Stimulated activated CD8-positive, alpha-beta memory T cell treated with anti-CD3 and anti-CD28 coated beads, Interleukin-4, amount 100 ng/mL, for 1 hour (primary cell): ENCODE measurements around the gene TAPT1.

Experiments
- DNase-seq, 2 donors: peaks; one replicate each; pipeline ENCODE4 v3.0.0-alpha.2; 2020; ENCODE audit warnings: low read depth in 2 of 2, low spot score in 1 of 2

TAPT1 gene

DNA sequence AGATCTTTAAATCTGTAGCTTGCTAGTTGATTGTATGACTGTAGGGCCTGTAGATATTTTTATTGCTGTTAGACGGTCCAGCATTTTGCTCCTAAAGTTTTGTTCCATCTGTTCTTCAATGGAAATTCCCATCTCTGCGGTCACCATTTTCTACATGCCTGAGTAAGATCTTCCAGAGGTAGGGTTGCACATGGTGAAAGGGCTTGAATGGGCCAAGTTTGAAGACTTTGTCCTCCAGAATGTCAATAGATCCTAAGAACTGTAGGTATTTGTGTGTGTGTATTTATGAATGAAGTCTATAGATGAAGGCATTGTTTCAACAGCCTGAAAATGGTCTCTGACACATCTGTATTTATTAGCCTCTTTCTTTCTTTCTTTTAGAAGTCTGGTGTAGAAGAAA lies 22.3 kb upstream of the TAPT1 start:
- DNase-seq, result no peak

DNA sequence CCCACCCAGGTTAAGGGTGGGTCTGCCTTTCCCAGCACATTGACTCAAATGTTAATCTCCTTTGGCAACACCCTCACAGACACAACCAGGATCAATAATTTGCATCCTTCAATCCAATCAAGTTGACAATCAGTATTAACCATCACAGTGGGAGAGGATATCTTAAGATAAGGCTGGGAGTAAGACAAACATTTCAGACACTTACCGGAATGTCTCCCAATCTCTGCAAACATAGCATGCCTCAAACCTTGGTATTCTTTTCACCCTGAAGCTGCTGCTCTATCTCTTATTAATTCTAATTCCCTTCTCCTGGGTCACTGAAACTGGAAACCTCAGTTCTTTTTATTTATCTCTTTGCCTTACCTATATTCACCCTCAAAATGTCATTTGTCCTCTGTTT lies 19.0 kb upstream of the TAPT1 start:
- DNase-seq, result no peak

DNA sequence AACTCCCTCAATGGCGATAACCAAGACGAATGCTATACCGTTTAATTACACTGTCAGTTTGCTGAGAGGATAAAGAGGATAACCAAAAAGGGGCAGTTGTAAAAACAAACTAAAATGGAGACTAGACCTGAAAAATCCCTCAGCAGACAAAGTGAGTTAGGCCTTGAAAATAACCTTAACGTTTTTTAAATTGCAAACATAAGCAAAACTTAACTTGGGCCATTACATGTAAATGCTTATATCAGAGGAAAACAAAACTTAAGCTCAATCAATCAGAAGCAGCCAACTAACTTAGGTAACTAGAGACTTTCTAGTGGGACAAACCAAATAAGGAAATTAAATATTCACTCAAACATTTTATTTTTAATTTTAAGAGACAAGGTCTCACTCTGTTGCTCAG lies 17.0 kb upstream of the TAPT1 start:
- no peak for DNase-seq

DNA sequence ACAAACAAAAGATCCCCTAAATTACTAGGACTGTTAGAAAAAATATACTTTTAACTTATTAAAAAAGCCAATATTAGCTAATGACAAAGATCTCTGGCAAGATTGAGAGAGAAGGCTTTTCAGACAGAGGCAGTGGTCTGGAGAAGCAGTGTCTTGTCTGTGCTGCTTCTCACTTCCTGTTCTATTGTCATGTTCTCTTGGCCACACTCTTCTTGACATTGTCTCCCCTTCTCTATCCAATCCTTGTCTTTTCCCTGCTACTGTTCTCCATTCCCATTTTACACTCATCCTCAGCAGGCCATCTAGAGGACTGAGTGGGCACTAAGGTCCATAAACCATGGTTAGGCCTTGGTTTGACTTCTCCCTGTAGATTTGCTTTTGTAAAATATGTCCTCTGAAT lies 14.0 kb upstream of the TAPT1 start:
- DNase-seq, result no peak

DNA sequence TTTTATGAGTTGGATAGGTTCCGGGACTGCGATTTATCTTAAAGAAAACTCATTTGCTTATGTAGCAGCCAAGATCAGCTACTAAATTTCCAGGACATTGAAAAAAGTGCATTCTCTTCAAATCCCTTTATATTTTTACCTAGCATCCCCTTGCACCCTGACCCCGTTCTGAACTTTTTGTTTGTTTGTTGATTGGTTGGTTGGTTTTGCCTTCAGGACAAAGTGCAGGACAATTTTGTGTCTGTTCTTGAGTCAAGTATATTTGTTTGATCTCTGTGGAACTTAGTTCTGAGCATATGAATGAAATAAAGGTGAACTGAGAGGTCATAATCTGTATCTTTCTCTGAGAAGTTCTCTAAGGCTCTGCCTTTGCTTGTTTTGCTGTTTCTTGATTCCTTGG lies 12.8 kb upstream of the TAPT1 start:
- DNase-seq, result no peak

DNA sequence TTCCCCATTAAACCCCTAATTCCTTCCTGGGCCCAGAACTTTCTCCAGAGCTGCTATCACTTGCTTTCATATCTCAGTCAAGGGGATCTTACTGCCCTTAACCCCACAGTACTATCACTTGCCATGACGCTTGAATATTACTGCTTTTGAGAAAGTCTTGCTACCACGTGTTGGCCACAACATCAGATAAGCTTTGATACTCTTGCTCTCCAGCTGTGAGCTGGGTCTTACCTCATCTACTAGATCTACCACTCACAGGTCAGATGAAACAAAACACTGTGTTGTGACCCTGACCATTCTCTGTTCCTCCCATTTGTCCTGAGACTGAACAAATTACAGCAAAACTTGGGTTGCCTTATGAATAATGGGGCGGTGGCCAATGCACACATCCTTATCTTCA lies 12.1 kb upstream of the TAPT1 start:
- no peak for DNase-seq

DNA sequence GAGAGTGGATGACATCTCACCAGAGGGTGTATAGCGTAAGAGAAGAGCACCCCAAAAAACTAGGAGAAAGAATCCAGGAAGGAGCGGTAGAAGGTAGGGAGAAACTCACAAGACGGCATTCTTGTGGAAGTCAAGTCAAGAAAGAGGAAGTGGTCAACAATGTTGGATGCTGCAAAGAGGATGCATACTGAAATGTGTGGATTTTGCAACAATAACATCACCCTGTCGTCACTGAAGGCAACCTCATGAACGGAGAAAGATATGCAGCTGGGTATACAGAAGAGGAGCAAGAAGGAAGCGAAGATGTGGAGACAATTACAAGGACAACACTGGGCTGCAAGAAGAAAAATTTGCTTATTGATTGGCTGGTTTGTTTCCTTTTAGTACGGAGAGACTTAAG lies 11.4 kb upstream of the TAPT1 start:
- DNase-seq, result no peak

DNA sequence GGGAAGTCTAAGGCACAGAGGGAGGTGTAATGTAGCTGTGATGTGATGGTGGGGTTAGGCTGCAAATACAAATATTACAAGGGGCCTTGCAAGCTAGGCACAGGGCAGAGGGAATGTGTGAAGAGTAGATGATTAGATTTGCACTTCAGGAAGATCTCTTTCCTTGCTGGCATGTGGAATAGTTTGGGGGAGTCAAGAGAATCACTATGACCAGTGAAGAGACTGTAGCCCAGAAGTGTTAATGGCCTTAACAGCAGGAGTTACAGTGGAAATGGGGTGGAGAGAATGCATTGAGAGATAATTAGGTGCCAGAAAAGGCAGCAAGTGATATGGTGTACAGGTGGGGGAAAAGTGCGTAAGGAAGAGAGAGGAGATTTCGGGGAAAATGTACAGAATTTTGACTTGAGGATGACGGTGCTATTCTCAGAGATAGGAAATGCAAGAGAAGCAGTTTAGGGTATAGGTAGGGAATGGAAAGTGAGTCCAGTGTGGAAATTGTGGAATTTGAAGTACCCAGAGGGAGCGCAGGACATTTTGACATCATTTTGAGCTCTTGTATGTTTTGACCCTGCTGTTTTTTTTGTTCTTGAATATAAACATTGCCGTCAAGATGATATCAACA lies 10.2 kb upstream of the TAPT1 start:
- DNase-seq, result no peak

DNA sequence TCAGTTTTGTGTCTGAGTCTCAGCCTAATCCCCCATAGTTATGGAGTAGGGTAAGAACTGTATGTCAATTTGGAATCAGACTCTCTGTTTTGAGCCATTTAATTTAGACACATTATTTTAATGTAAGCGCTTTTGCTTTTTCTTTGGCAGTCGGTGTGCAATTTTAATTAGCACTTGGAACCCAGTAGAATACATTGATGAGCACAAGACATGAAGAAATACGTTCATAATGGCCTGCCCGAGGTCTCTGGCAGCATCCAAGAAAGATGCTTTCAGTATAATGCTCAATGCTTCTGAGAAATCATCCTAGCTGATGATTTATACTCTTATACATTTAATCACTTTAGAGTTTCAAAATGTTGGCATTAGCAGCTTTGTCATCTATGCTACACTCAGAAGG lies 8.9 kb upstream of the TAPT1 start:
- no peak for DNase-seq

DNA sequence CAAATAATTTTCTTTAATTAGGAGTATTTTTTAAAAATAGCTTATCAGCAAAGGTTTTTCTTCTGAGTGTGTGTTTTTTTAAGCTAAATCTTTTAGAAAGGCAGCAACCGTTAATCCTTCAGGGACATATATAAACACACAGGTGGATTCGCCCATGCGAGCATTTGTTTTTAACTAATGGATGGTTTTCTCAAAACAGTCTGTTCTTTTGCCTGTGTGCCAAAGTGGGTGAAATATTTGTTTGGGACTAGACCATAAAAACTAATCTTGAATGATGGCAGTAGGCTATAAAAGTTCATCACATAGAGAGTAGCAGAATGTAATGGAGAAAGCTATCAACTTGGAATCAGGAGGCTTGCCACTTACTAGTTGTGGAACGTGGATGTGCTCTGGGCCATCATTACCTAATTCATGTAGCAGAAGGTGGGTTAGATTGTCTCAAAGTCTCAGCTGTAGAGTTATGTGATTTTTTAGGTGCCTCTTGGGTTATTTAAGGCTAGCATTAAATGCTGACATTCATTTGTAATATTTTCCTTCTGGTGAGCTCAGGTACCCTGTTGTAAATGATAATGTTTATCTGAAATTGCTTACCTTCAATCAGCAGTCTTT lies 7.4 kb upstream of the TAPT1 start:
- no peak for DNase-seq

DNA sequence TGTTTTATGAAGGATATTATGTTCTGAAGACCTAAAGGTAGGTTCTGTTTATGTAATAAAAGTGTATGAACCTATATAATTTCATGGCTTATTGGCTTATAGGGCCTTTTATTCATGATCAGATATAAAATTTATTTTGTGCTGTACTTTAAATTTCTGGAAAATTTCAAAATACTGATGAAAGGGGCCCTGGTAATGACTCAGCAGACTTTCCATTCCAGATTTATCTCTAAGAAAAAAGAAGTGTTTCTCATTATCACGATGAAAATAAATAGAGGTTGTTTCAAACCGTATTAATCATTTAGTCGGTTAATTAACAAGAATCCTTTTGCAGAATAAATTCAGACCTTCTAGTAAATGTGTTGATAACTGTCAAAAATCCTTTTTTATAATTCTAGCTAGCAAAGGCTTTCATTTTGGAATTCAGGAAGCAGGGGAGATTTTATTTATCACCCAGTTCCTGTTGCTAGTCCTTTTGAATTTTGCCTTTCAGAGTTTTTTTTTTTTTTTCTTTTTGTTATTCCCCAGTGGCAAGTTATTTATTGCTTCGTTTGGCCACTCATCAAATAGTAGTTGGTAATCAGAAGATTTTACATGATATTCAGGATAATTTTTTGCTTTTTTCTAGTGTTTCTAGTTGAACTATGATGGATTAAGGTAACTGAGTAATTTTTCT lies 5.4 kb upstream of the TAPT1 start:
- DNase-seq, result no peak

DNA sequence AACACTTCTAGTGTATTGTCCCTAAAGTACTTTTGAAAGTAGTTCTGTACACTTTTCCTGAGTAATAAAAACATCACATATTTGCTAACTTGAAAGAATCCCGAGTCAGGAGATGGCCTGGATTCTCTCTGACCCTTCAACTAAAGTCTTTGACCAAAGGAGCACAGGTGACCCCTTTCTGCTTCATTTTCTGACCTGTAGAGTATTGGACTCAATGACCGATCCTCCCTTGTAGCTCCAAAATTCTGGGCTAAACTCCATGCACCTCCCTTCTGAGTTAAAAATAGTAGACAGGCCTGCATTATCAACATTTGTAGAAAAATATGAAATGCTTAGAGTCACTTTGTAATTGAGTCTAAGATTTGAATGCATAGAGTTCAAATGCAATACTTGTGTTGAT lies 4.0 kb upstream of the TAPT1 start:
- DNase-seq, result no peak

DNA sequence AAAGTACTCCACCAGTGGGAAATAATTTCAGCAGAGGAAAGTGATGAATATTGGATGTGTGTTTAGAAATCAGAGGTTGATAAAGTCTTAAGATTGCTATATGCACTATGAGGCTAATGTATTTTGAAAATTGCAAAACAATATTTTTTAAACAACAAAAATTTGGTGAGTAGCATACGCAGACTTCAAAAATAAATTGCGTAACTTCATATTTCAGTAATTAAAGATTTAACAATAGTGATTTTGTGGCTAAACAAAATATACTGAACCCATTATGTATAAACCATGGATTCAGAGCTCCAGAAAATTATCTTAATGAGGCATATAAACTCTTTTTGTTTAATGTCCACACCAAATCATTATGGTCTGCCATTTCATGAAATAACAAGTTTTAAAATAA lies 3.3 kb upstream of the TAPT1 start:
- no peak for DNase-seq

DNA sequence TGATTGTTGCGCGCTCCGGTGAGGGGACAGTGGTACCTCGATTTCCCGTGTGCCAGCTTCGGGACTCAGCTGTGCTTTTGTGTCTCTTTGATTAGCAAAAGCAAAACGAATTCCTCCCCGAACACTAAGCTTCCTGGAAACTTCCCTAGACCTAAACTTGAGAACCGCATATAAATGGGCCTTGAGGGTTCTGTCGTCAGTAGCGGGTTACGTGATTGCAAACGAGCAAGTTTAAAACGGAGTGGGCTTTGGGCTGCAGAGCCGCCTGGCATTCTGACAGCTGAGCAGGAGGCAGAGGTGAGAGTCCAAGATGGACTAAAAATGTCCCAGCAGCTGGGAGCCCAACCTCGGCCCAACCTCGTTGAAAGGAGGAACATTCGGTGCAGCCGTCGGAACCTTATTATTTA lies 1.2 kb upstream of the TAPT1 start:
- no peak for DNase-seq

DNA sequence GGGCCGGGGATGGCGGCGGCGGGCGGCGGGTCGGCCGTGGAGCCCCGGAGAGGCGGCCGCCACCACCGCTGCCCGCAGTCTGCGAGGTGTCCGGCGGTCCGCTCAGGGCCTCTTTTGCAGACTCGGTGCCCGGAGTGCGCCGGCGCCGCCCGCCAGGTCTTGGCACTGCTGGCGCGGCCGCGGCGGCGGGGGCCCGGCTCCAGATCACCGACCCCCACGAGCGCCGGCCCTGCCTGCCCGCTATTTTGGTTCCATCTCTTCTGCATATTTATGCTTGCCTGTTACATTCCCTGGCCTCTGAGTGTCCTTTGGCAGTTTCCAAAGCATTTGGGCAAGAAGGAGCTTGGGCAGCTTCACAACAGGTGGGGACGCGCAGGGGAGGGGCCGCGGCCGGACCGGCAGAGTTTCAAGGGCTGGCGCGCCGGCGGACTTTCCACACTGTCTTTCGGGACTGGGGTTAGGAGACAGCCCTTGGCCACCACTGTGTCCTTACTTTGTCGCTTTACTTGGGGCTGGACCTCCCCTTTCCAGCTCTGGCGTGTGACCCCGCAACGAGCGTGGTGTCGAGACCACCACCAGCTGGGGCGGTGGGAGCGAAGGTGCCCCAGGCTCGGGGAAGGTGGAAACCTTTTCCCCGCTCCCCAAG lies 668 bp upstream of the TAPT1 start:
- DNase-seq, result peak in 1 of 2 donors; percentile 3

DNA sequence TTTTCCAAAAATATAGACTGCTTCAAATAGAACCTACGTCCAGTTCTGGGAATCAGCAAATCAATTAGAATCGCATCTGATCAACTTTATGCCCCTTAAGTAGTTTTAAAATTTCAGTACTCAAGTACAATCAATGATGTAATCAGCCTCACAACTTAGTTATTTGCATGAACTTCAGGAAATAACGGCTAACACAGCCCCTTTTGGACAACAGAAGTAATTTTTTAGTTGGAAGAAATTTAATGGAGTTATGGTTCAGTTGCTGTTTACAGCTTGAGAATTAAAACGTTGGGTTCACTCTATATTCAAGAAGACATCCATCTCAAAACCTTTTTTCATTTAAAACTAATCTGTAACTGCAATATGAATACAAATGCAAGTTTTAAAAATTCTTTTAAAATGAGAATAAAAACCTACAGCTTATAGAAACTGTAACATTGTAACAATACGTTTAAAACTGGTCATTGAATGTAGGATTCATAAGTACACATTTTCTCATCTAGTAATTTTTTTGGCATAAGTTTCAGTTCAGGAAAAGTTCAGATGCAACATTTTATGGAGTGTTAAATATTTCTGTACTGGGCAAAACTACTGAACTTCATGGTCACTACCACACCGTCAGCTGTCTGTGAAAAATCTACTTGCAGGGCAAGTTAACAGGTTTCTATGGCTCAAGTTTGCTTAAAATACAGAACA lies 956 bp downstream of the TAPT1 start:
- no peak for DNase-seq

DNA sequence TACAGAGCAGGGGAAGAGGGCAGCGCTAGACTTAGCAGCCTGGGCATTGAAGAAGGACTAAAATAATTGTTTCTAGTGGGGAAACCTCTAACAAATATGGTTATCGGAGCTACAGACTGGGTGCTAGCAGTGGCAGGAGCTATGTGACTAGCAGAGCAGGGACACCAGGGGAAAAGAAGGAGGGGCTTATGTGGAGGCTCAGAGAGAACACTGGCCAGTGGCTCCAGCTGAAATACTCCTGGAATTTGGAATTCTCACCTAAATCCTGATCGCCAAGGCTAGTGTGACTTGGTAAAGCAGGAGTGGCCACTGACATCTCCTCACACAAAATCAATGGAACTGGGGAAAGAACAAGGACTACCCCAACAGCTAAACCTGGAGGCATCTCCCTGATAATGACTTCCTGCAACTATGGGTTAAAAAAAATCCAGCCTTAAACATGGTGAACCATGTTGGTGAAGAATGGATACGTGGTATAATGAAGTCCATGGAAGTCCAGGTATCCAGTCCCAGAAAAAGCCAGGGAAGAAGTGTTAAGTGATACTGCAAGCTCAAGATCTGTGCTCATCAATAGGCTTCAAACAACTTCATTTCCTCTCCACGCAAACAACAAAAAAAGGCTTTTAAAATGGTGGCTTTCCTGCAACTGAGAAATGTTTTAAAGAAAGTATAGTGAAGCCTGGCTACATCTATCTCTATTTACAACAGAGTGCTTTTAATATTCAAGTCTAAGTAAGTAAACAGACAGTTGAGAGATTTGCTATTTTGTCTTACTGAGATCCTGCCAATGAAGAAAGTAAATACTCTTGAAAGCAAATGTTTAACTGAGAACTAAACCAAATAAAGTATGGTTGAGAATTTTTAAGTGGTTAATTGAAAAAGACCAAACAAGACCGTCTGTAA lies 1.8 kb downstream of the TAPT1 start:
- DNase-seq, result no peak

DNA sequence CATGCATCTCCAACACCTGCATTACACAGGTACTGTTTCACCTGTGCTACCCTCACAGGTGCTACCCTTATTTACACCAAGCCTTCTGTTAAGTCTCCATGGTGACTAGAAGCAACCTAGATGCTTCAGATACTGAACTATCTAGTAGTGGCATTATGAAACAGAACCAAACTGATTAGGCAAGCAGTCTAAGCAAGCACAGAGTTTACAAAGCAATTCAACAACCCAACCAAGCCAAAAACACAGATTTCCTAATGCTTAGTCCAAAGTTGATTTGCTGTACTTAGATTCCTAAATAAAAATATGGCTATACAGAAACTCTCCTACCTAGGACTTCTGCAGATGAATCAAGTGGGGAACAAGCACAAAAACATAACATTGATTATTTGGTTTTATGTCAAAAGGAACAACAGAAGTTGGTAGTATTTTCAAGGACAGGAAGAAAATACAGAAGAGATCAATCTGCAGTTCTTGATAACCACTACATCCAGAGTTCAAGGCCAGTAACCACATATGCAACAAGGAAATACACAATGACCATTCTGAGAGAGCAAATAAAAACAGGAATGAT lies 3.2 kb downstream of the TAPT1 start:
- no peak for DNase-seq

DNA sequence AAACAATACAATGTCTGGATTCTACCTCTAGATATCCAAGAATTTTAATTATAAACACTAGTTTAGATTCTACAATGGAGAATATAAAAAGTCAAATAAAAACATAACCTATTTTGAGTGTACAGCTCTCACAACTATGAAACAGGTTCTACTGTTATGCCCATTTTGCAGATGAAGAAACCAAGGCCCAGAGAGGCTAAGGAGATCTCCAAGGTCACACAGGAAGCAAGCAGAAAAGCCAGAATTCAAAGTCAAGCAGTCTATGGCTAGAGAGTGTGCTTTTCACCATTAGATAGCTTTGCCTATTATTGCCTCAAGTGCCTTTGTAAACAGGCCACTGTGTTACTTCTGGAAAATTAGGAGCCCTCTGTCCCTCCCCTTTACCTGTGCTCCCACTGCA lies 7.3 kb downstream of the TAPT1 start:
- DNase-seq, result no peak

DNA sequence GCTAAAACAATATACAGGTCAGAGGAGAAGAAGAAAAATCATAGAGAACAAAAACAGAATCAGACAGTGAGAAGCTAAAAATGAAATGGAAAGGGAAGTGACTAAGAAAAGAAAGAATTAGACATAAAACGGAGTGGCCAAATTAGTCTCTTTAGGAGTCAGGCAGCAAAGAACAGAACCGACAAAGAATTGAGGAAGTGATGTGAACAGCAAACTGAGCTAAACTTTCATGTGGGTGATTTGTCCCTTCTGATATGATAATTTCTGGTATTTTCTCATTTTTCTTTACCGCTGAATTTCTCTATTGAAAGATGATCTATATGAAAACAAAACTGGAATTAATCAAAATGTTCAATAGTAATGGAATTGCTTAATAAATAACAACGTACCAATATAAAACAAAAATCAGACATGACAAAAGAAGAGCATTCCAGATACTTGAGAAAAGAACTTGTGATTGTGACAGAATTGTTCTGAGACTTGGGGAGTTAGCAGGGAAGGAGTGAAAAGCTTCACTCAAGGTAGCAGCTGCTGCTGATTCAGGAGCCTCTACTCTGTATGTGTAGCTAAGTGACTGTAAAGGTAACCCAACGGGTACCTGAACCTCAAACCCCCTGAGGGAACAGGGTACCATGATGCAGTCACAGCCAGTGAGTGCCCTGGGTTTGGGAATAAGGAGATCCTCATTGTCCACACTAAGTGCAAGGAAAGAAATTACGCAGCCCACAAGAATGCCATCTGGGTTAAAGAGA lies 8.8 kb downstream of the TAPT1 start:
- DNase-seq, result no peak
